Stimulated activated CD4-positive, alpha-beta T cell treated with anti-CD3 and anti-CD28 coated beads, Interleukin-2, amount 100 ng/mL, for 48 hours (primary cell): ENCODE results near the gene STAT4.
"Not testable (repeated sequence)": the region's sequence is repeated elsewhere in the genome, so short reads cannot be mapped to it uniquely, and the experiment has no call there.

Experiments
- DNase-seq, 2 donors: peaks; one replicate each; pipeline ENCODE4 v3.0.0-alpha.2; 2020

Gene STAT4

GRCh38 chr2:191012845-191013681, 137.7 kb downstream of the STAT4 start:
- DNase-seq, result no peak

- DNase-seq, result no peak
These were observed 138.4 kb downstream of the STAT4 start for GRCh38 chr2:191012346-191012745.

DNA sequence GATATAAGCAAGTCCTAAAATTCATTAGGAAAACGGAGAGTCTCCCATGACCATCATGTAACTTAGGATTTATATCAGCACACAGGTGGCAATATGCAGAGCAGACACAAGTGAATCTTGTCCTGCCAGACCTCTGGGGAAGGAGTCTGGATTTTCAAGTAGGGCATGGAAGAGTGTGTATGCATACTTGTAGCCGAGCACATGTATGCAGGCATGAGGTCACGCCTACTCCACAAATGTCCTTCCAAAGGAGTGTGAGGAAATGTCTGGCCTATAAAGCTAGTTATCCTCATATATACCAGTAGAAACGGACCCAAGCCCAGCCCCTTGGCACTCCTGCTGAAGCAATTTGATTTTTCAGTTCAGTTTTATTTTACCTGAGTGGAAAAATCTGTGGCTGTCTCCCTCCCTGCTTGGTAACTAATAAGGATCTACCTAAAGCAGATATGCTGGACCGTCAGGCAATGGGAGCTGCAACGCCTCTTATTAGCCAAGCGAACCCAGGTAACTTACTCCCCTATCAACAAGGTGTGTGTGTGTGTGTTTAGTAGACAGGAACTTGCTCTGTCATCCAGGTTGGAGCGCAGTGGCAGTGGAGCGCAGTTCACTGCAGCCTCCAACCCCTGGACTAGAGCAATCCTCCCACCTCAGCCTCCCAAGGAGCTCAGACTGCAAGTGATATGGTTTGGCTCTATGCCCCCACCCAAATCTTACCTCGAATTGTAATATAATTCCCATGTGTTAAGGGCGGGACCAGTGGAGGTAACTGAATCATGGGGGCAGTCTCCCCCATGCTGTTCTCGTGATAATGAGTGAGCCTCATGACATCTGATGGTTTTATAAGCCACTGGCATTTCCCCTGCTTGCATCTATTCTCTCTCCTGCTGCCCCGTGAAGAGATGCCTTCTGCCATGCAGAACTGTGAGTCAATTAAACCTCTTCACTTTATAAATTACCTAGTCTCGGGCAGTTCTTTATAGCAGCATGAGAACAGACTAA, 139.6 kb downstream of the STAT4 start:
- no peak for DNase-seq

DNA sequence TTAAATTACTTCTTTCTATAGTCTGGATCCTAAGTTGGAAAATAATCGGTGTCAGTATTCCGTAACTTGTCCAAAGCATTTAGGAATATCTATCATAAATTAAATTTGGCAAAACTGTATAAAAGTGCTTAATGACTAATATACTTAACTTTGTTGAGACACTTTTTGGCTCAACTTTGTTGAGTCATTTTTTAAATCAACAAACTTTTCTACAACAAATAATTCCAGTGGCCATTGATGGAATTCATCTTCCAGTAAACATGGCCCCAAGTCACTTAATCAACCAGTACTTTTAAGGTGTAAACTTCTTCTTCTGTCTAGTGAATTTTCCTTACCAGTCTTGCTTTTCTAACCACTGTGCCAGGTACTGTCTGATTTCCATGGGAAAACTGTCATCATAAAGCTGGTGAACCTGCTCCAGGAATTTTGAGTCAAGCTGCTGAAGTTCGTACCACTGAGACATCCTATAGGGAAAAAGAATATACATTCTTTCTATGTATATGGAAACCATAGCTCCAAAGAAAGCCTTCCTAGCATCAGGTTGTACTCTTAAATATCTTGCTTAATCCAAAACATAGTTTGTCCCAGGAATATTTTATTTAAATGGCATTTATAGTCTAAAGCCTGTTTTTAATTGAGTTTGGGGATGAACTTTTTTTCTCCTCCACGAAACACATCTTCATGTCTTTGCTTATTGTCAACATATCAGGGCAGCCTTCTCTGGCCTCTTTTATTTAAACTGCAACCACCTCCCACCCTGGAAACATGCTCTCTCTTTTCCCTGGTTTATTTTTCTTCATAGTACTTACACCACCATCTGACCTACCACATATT, 141.0 kb downstream of the STAT4 start:
- no peak for DNase-seq

- no peak for DNase-seq
These were observed 142.5 kb downstream of the STAT4 start for GRCh38 chr2:191008286-191008685.

GRCh38 chr2:191006997-191007783, 143.6 kb downstream of the STAT4 start:
- no peak for DNase-seq

GRCh38 chr2:191006297-191006696, 144.5 kb downstream of the STAT4 start:
- DNase-seq, result no peak

GRCh38 chr2:191003405-191004309, 147.1 kb downstream of the STAT4 start:
- DNase-seq, result no peak

DNA sequence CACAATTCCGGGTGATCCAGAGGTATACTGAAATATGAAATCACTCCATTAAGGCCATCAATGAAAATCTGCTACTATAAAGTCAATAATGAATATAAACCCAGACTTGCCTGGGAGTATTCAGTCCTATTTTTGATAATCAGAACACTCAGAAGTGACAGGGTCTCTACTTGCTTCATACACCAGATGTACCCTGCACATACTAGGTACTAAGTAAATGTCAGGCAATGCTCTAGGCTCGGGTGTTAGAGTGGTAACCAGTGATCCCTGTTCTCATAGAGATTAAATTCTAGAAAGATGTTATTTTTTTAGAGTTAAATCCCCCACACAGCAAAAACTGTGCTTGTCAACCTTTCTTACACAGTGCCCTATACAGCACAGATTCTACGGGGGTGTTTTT, 149.2 kb downstream of the STAT4 start:
- no peak for DNase-seq

DNA sequence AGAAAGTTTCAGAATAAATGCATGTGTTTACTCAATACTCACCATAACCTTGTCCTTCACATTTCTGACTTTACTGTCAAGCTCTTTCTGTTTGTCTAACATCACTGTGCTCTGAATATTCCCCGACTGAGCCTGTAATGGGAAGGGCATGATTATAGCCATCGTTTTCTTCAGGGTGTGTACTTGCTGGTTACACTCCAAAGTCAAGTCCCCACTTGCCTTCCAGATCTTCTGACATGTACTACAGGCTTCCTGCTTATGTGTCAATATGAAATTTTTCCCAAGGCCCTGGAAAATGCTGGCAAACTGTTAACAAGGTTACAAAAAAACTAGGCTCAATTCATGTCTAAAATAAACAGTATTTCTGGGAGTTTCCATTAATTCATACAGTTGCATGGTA, 149.8 kb downstream of the STAT4 start:
- DNase-seq, result no peak

DNA sequence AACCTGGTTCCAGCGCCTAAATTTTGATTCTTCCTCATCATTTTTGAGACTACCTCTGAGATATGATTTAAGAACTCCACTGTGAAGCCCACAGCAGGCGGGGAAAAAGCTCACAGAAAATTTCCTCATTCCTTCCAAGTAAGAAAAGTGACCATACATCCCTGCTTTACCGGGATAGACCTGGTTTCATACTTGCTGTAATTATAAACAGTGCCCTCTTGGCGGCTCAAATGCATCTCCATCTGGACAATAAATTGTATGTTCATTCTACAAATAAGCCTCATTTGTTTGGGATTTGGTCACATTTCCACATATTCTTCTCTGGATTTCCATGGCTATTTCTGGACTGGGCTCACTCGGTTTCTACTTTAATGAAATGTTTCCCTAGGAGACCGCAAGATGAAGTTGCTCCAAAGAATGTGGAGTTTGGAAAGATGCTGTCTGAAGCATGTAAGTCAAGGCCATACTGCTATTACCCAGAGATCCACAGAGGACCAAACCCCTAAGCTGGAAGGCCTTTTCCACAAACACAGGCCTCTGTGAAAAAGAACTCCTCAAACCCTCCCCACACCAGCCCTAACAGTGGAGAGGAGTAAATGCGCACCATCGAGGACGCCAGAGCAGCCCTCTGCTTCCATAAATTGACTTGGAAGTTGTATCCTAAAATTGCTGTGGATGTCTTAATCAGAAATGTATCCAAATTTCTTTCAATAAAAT, 150.7 kb downstream of the STAT4 start:
- DNase-seq, result no peak

- DNase-seq, result no peak
These were observed 151.7 kb downstream of the STAT4 start for GRCh38 chr2:190999058-190999457.

DNA sequence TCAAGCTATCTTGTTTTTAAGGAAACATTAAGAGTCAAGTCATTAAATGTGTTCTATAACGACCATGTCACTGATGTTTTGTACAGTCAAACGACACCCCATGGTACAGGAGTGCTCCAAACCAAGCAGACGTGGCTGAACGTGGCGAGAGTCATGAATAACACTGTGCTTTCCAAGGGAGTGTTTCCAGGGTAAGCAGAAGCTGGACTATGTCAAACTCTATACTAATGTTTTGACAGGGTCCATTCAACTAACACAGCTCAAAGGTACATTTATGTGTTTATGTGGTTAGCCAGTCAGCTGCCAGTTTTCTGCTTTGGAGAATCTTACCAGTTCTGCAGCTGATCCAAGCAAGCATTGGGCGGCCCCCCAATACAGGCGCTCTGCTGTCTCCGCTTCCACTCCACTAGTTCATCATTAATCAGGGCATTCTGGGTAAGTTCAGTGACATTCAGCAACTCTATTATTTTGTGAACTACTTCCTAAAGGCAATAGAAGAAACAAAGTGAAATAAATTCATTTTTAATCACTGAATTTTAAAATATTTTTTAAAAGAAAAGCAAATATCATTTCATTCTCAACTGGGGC, 153.2 kb downstream of the STAT4 start:
- DNase-seq, result no peak

DNA sequence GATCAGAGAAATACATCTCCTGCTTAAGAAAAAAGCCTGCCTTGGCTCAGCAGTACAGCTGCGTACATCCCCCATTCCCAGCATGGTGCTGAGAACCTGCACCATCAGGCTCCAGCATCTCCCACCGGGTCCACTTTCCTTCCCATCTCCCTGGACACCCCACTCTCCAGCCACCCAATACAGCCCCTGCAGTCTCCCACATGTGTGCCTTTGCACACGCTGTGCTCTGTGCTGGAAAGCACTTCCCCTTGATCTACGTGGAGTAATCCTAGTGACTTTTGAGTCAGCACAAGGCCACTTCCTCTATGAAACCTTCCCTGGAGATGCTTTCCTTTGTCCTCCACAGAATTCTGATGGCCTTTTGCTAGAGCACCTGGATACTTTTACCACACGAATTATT, 153.8 kb downstream of the STAT4 start:
- DNase-seq, result no peak

- no peak for DNase-seq
These were observed 154.4 kb downstream of the STAT4 start for GRCh38 chr2:190996338-190996946.

GRCh38 chr2:190995315-190995714, 155.5 kb downstream of the STAT4 start:
- DNase-seq, result not testable (repeated sequence)

GRCh38 chr2:190994148-190994547, 156.6 kb downstream of the STAT4 start:
- DNase-seq, result no peak

GRCh38 chr2:190993292-190993643, 157.5 kb downstream of the STAT4 start:
- DNase-seq, result no peak

DNA sequence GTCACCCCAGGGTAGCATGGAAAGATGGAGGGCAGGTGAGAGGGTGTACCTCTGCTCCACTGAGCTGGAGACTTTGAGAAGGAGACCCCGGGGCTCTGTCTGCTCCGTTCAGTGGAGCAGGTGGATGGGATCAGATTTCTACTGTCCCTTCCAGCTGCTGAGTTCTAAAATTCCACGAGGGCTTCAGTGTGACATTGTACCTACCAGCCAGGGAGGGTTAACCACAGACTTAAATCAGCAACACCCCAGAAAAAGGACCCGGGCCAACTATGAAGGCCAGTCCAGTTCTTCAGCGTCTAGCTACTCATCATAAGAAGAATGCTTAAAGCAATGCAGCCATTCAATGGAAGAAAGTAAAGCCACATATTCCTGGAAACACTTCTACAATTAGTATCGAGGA, 160.7 kb downstream of the STAT4 start:
- no peak for DNase-seq
